ENCODE results near the gene SENP2.
"Not testable (repeated sequence)": the region's sequence is repeated elsewhere in the genome, so short reads cannot be mapped to it uniquely, and the experiment has no call there.

Gene SENP2

DNA sequence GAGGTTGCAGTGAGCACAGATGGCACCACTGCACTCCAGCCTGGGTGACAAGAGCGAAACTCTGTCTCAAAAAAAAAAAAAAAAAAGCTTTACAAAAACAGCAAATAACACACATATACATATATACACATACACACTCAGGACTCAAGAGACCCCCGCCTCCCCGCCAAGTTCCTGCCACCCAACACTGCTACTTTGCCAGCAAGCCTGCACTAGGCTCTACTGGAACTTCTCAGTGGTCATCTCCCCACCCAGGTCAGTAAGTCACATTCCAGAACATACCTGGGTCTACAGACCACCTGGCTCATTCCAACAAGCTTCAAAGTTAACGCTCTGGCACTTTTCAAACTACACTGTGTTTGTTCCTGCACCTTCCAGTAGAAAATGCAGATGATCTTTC, 62.3 kb downstream of the SENP2 start:
- DNase-seq, result peak; percentile 9

DNA sequence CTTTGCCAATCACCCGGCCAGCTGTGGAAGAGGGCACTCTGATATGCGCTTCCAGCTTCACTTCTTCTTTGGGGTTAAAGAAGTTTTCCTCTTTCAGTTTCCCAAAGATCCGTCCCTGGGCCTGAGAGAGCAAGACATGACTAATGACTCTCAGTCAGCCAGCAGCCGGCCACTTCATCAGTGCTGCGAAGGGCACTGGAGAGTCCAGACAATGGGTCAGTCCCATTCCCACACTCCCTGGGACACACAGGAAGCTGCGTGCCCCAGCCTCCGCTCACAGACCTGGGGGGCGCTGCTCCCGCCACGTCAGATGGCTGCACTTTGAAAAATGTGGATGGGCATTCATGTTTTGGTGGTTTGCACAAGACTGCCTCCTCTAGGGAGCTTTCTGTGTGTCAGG, 63.3 kb downstream of the SENP2 start:
- no peak for DNase-seq

DNA sequence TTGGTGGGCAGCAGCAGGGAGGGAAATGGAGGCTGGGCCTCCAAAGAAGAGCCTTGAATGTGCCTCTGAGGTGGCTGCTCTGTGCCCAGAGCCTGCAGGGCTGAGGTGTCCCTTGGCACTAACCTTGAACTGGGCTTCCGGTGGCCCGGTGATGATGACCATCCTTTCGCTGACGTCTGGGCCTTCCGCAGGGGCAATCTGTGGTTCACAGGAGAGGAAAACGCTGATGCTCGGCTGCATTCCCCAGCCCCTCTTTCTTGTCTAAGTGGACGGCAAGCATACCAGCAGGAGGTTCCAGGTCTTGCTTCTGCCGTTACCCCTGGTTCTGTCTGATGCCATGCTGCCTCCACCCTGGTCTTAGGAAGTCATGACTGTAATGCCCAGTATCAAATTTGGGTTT, 65.9 kb downstream of the SENP2 start:
- no peak for DNase-seq

DNA sequence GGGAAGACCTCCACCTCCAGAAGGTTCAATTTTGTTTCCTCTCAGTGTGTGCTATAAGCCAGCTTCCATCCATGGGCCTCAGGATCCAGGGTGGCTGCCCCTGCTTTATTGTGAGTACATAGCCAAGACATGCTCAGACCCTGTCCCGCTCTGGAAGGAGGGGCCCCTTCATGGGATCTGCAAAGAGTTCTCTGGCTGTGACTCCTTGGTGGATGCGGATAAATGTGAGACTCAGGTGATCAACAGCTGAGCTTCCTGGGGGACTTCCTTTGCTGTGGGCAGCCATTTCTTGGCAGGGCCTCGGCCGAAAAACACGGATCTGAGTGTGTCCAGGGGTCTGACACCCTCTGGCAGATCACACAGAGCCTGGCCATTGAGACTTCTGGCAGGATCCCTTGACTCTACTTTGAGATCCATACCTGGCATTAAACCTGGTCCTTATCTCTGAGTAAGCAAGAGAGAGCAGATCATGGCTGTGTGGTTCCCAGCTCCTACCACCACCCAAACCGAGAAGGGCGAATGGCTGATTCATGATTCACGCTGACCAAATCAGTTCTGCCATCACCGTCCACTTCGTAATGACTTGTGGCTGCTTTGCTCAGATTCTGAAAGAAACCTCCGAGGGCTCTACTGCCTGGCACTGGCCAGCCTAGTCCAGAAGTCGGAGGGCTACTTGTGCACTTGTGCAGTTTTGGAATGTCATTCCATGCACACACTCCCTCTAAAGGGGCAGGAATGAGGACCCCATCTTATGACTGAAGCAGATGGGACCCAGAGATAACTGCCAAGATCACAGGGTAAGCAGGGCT, 68.1 kb downstream of the SENP2 start:
- no peak for DNase-seq

DNA sequence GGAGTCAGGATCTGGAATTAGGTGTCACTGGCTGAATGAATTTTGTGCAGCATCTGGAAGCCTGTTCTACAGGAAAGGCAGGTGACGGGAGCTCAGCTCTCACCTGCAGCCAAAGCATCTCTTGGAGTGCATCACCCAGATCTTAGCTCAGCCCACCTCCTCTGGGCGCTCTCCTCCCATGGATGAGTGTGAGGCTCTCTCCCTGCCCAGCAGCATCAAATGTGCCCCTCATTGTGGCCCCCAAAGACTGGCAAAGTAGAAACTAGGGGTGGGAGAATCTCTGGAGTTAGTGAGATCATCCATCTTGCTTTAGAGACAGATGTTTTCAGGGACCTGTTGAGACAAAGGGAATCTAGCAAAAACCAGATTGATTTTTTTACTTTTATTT, 68.7 kb downstream of the SENP2 start:
- no peak for DNase-seq

DNA sequence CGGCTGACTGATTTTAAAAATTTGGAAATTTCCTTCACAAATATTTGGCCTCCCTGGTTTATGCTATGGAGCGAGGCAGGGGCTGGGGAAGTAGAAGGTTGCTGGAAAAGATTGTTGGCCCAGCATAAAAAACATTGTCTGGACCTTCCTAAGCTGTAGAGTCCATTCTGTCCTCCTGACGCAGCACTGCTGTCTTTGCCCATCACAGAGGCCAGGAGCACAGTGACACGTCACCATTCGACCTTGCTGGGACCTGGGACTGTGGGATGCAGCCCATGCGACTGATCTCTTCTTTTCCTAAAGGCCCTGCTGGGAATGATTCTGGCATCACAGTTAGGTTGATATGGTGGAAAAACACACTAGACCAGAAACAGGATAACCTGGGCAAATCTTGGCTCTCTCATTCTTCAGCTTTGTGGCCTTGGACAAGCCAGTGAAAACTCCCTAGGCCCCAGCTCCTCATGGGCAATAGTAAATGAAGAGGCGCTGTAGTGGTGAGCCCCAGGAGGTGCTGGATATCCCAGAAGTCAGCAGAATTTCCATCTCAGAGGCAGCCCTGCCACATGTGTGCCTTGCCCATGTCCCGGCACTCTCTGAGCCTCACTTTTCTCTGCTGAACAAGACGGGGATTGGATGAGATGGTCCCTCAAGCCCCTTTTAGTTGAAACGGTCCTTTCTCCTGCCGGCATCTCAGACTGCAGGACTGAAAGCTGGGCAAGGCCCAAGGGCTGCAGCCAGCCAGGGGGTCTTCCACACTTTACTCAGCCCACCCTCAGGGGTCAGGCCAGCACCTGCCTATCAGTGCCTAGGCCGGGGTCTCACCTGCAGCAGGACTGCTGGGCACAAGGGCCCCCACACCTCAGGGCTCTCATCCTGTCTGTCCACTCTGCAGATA, 69.6 kb downstream of the SENP2 start:
- no peak for DNase-seq

DNA sequence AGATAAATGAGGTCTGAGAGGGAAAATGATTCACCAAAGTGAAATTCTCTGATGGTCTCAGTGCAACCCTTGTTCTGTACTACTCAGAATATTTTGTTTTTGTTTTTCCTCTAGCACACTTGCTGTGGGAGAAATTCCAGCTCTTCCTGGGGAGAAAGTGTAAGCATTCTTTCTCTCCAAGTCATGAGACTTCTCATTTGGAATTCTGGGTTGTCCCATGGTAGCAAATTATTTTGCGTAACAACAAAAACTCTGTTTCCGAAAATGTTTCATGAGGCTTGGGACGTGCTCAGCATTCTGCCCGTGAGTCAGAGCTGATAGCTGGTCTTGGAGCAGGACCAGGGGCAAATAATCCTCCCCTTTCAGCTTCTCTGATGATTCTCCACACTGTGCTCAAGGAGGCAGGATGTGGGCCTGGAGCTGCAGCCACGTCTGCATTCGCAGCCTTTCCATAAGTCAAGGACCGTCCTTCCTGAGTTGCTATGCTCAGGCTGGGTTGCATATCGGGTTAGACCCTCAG, 70.3 kb downstream of the SENP2 start:
- no peak for DNase-seq

DNA sequence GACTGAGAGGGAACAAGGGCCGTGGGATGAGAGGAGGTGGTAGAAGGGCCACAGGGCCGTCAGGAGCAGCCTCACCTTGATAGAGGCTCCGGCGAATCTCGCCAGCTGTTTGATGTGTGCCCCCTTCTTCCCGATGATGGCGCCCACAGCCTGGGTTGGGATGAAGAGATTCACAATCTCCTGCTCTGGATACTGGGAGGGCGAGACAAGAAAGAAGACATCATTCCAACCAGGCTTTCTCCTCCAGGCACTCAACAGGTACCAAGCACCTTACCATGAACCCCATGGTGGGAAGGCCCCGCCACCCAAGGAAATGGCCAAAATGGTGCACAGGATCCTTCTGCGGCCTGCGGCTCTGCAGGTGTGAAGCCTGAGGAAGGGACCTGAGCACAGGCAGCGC, 71.1 kb downstream of the SENP2 start:
- DNase-seq, result no peak

DNA sequence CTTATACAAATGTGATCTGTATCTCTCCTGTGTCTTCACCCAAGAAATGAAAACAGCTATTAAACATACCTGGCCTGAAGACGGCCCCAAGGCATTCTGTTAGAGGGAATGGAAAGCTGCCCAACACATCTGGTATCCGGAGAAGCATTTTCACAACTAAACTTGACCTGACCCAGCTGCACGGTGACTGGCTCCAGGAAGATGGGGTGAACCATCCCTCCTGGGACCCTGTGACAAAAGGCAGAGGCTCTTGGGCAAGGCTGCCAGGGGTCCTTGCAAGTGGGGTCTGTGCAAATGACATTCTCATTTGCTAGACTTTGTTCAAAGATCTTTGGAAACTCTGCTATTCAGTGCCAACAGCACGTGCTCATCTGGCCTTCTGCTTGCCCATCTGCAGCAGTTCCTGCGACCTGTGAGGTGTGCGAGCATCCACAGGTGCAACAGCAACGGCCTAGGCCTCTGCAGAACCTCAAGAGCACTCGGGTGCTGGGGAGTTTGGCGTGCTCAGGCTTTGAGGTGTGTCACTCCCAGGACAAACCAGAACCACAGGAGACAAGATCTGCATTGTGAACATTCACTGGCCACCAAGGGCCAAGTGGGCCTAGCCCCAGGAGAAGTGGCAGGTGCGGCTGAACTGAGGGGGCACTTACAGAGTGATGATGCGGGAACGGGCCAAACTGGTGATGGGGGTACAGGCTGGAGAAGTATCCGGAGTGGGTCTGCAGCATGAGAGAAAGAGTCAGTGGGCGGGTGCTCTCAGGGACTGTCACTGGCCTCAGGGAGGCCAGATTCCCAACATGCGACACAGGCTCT, 71.8 kb downstream of the SENP2 start:
- DNase-seq, result no peak

DNA sequence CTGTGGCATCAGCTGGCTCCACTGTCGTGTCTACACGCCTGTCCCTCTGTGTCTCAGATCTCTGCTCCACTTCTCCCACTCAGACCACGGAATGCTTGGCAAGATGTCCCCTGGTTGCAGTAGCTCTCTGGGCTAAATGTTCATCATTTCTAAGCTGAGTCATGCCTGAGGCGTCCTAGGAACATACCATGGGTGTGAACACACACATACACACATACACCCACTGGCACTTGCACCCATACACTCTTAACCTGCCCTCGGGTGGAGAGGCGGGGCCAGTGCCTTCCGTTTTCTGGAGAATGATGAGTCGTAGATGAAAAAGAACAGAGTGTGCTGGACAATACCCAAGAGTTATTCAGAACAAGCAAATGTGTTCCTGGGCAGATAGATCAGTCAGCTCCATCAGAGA, 72.4 kb downstream of the SENP2 start:
- DNase-seq, result no peak

DNA sequence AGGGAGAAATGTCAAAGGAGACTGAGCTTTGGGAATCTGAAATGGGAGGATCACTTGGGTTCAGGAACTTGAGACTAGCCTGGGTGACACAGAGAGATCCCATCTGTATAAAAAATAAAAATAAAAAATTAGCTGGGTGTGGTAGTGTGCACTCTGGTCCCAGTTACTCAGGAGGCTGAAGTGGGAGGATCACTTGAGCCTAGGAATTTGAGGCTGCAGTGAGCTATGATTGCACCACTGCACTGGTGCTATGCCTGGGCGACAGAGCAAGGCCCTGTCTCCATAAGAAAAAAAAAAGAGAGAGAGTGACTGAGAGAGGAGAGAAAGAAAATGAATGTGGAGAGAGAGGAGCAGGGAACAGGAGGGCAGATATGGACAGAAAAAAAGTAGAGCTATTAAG, 72.8 kb downstream of the SENP2 start:
- DNase-seq, result no peak

DNA sequence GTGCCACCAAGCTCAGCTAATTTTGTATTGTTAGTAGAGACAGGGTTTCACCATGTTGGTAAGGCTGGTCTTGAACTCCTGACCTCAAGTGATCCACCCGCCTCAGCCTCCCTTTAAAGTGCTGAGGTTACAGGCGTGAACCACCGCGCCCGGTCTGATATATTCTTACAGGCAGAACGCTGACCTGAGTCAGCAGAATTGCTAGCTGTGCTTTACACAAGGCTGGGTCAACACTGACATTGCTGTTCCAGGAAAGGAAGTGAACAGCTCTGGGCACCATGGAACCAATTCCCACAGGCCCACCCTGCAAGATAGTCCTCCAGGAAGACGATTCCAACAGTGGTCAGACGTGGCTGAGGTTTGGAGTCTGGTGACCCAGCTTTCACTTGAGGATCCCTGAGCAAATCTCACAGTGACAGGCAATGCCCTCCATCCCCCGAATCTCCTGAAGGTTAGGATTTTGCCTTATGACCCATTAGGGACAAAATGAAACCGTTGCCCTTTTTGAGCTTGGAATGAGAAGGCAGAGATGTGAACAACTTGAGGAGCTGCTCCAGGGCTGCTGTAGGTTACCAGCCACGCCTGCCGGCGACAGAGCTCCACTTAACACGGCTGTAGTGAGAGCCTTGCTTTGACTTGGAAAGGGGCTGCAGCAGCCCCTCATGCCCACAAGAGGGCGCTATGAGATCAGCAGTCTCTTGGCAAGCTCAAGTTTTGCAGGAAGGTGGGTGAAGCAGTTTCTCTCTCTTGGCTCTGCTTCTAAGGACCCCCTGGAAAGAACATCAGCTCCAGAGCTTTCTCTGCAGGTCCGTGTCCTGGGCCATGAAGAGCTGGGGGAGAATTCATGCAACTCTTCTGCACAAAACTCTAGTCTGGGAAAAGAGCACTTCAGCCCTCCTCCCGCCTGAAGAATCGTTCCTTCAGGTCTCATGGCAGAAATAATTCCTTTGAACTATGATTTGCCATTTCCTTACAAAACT, 74.1 kb downstream of the SENP2 start:
- peak; percentile 83 for DNase-seq

DNA sequence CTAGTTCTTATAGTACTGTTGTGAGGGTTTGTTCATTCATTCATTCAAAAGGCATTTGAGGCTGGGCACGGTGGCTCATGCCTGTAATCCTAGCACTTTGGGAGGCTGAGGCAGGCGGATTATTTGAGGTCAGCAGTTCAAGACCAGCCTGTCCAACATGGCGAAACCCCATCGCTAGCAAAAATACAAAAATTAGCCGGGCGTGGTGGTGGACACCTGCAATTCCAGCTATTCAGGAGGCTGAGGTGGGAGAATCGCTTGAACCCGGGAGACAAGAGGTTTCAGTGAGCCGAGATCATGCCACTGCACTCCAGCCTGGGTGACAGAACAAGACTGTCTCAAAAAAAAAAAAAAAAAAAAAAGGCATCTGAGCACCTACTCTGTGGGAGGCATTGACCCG, 75.2 kb downstream of the SENP2 start:
- not testable (repeated sequence) for DNase-seq

DNA sequence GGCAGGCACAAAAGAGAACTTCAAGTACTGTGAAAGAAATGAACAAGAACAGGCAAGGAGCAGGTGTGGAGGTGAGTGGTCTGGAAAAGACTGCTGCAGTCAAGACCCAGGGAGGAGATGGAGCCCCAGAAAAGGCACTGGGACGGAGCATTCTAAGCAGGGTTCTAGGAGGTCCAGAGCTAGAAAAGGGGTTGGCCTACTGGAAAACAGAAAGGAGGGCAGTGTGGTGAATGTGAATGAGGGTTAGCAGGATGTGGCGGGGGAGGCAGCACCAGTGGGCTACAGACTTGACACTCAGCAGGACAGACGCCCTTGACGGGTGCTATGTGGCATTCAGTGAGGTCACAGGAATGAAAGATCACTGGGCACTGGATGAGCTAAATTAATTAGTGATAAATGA, 75.7 kb downstream of the SENP2 start:
- DNase-seq, result no peak

DNA sequence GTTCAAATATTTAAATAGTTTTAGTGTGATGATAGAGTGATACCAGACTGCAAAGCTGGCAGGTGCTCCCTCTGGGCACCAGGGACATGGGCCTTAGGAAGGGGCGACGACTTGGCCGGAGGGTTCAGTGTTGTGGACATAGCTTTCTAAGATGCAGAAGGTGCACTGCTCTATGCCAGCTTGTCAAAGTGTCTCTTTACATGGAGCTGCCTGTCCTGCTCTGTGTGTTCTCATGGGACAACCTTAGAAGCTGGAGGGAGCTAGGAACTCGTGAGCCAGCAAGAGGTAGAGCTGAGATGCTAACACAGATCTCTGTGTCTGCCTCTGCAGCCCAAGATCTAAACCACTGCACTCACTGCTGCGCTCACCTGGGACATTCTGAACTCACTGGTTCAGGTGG, 77.8 kb downstream of the SENP2 start:
- DNase-seq, result no peak

DNA sequence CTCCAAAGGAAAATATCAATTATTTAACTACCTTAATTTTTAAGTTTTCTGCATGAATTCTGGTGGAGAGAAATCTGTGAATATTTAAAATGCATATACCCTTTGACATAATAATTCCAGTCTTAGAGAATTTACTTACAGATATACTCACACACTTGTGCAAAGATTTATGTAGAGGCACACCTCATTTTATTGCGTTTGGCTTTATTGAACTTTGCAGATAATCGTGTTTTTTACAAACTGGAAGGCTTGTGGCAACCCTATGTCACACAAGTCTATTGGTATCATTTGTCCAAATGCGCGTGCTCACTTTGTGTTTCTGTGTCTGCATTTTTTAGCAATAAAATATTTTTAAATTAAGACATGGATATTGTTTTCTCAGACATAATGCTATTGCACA, 81.5 kb downstream of the SENP2 start:
- DNase-seq, result no peak

DNA sequence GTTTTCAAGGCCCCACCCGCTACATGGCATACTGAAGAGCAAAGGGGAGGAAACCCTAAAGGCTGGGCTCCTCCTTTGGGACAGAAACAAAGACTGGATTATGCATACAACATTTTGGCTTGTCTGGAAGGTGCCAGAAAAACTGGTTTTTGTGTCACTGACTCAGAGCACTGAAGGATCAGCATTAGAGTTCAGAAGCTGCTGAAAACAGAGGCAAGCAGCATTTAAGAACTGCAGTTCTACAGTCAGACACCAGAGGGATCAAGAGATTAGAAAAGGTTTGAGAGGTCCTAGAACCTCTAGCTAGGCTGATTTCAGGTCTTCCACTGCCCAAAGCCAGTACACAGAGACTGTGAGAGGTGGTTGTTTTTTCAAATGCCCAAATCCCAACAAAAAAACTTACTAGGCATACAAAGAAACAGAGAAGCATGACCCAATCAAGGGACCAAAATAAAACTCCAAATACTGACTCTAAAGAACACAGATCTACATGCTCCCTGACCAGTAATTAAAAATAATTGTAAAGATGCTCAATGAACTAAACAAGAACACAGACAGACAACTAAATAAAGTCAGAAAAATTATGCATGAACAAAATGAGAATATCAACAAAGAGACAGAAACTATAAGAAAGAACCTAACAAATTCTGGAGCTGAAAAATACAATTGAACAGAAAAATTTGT, 91.2 kb downstream of the SENP2 start:
- no peak for DNase-seq

DNA sequence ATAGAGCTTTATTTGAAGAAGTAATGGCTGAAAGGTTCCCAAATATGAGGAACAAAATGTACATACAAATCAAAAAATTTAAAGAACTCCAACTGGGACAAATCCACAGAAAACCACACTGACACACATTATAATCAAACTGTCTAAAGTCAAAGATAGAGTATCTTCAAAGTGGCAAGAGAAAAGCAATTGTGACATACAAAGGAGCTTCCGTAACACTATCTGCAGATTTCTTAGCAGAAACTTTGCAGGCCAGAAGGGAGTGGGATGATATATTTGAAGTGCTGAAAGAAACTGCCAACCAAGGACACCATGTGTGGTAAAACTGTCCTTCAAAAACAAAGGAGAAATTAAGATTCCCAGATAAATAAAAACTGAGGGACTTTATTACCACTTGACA, 91.9 kb downstream of the SENP2 start:
- no peak for DNase-seq

DNA sequence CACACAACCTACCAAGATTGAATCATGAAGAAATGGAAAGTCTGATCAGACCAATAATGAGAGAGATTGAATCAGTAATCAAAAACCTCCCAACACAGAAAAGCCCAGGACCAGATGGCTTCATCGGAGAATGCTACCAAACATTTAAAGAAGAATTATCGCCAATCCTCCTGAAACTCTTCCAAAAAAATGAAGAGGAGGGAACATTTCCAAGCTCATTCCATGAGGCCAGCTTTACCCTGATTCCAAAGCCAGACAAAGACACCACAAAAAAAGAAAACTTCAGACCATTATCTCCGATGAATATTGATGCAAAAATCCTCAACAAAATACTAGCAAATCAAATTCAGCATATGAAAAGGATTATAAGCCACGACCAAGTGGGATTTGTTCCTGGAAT, 94.1 kb downstream of the SENP2 start:
- no peak for DNase-seq

Data from right forelimb (tissue), 1 donor.